Fibroblast of villous mesenchyme (primary cell): ENCODE results near the gene ADAM33. TPM values are rescaled to one million over a fixed set of nuclear protein-coding genes. Genes with fewer than 3 reads are reported as not detected.

Experiments used
- DNase-seq: peaks from one replicate; pipeline ENCODE4 v3.0.0-alpha.2; 2010; ENCODE audit warnings: low read depth
- H3K4me3 ChIP-seq: 2 replicates; pipeline ENCODE4 v1.5.1; 2011; ENCODE audit warnings: low read depth, mild to moderate bottlenecking, low read length
- total RNA-seq: library from RNA; depleted of rRNA; stranded (reverse); fragments of >200 nt; gene quantifications from 2 replicates; pipeline ENCODE4 v1.2.3, GENCODE V29; 2012
- TF ChIP-seq, protein P1 (sequence below): IDR thresholded peaks from 2 replicates; pipeline ENCODE4 v1.5.1; 2012; ENCODE audit warnings: low read depth, mild to moderate bottlenecking, low read length; ENCODE audit not compliant: insufficient read depth

The ADAM33 gene
- total RNA-seq, 1 donor: 53.1 TPM

GRCh38 chr20:3727401-3728021 lies 45.7 kb upstream of the ADAM33 start:
- H3K4me3 ChIP-seq: peak overlapping the region; percentile 35
- TF ChIP-seq, protein P1, sequence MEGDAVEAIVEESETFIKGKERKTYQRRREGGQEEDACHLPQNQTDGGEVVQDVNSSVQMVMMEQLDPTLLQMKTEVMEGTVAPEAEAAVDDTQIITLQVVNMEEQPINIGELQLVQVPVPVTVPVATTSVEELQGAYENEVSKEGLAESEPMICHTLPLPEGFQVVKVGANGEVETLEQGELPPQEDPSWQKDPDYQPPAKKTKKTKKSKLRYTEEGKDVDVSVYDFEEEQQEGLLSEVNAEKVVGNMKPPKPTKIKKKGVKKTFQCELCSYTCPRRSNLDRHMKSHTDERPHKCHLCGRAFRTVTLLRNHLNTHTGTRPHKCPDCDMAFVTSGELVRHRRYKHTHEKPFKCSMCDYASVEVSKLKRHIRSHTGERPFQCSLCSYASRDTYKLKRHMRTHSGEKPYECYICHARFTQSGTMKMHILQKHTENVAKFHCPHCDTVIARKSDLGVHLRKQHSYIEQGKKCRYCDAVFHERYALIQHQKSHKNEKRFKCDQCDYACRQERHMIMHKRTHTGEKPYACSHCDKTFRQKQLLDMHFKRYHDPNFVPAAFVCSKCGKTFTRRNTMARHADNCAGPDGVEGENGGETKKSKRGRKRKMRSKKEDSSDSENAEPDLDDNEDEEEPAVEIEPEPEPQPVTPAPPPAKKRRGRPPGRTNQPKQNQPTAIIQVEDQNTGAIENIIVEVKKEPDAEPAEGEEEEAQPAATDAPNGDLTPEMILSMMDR: peak; percentile 10
- DNase-seq: peak; percentile 42

DNA sequence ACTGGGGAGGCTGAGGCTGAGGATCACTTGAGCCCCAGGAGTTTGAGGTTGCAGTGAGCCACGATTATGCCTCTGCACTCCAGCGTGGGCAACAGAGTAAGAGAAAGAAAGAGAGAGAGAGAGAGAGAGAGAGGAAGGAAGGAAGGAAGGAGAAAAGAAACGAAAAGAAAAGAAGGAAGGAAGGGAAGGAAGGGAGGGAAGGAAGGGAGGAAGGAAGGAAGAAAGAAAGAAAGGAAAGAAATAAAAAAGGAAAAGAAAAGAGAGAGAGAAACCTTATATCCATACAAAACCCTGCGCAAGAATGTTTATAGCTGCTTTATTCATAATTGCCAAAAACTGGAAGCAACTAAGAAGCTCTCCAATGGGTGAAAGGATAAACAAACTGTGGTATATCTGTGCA lies 42.5 kb upstream of the ADAM33 start:
- TF ChIP-seq, protein P1: no peak
- no peak overlapping the region for H3K4me3 ChIP-seq
- no peak for DNase-seq

DNA sequence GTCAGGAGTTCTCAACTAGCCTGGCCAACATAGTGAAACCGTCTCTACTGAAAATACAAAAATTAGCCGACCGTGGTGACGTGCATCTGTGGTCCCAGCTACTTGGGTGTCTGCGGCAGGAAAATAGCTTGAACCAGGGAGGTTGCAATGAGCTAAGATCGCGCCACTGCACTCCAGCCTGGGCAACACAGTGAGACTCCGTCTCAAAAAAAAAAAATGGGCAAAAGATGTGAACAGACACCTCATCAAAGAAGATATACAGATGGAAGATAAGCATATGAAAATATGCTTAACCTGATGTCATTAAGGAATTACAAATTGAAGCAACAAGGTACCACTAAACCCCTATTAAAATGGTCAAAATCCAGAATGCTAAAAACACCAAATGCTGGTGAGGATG lies 41.5 kb upstream of the ADAM33 start:
- TF ChIP-seq, protein P1: no peak
- no peak overlapping the region for H3K4me3 ChIP-seq
- no peak for DNase-seq

DNA sequence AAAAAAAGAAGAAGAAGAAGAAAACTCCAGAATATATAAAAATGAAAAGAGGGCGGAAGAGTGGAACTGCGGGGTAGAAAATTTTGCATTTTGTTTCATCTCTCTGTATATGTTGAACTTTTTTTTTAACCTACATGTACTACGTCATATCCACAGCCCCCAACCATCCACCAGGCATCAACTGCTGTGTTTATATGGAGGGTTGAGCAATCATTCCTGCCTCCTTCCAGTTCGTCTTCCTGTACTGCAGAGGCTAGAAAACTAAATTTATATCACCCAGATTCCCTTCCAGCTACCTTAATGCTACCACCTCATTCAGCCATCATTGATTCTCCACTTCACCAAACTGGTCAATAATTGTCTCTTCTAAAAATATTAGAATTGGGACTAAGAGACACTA lies 40.1 kb upstream of the ADAM33 start:
- DNase-seq: no peak
- TF ChIP-seq, protein P1: no peak
- H3K4me3 ChIP-seq: no peak overlapping the region

DNA sequence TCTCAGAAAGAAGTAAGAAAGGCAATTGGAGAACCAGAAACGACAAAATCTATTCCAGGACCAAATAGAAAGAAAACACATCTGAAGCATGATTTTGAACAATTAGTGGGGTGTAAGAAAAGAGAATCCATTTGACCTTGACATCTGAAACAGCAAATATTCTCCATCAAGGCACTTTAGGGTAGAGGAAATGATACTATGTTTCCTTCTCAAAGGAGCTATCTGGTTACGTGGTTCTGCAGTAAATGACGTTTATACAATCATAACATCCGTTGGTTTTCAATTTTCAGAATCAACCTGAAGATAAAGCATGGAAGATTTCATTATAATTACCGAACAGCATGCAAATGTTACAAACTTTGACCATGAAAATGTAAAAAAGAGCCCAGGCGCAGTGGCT lies 38.8 kb upstream of the ADAM33 start:
- TF ChIP-seq, protein P1: no peak
- no peak overlapping the region for H3K4me3 ChIP-seq
- no peak for DNase-seq

DNA sequence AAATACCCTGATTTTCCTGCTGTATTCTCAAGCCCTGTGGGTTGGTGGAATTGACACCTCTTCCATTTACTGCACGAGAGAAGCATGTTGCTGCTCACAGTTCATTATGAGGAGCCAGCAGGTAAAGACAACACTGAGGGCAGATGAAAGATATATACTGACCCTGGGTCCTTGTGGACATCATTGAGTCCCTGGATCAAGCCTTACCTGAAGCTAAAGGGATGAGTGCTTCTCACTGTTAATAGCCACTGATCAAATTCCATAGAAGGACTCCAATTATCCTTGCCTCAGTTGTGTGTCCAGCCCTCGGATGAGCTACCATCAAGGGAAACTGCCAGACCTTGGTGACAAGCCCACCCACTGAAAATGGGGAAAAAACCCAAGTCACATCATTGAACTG lies 38.3 kb upstream of the ADAM33 start:
- TF ChIP-seq, protein P1: no peak
- DNase-seq: no peak
- H3K4me3 ChIP-seq: no peak overlapping the region

GRCh38 chr20:3719046-3719445 lies 37.2 kb upstream of the ADAM33 start:
- no peak overlapping the region for H3K4me3 ChIP-seq
- TF ChIP-seq, protein P1: no peak
- DNase-seq: no peak
